Stimulated activated CD8-positive, alpha-beta memory T cell treated with anti-CD3 and anti-CD28 coated beads, Interleukin-4, amount 100 ng/mL, for 4 hours (primary cell): ENCODE measurements around the gene SEC11A.
A peak's percentile ranks its signal among the peaks of the same experiment; 100 is the strongest.

Experiments used
- DNase-seq, 2 donors: peaks; one replicate each; pipeline ENCODE4 v3.0.0-alpha.2; 2020; ENCODE audit warnings: low read depth in 2 of 2, low spot score in 1 of 2

The SEC11A gene

DNA sequence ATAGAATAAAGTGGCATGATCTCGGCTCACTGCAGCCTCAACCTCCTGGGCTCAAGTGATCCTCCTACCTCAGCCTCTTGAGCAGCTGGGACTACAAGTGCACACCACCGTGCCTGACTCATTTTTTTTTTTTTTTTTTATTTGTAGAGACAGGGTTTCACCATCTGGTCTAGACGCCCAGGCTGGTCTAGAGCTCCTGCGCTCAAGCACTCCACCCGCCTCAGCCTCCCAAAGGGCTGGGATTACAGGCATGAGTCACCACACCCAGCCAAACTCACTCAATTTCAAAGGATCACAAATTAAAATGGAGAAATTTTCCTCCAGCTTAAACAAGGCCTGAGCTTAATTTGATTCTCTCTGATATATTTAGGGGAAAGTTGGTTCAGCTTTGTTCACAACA is 30.6 kb downstream of the SEC11A start:
- no peak for DNase-seq

DNA sequence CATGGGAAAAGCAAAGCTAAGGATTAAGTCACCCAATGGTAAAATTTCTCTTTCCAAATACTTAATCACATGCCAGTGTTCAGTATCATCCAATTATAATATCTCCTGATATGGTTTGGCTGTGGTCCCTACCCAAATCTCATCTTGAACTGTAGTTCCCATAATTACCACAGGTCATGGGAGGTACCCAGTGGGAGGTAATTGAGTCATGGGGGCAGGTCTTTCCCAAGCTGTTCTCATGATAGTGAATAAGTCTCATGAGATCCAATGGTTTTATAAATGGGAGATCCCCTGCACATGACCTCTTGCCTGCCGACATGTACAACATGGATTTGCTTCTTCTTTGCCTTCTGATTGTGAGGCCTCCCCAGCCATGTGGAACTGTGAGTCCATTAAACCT is 31.8 kb downstream of the SEC11A start:
- no peak for DNase-seq

- no peak for DNase-seq
Observed at GRCh38 chr15:84681831-84682230, 34.1 kb downstream of the SEC11A start.

GRCh38 chr15:84671211-84671610 is 44.7 kb downstream of the SEC11A start:
- DNase-seq = no peak

DNA sequence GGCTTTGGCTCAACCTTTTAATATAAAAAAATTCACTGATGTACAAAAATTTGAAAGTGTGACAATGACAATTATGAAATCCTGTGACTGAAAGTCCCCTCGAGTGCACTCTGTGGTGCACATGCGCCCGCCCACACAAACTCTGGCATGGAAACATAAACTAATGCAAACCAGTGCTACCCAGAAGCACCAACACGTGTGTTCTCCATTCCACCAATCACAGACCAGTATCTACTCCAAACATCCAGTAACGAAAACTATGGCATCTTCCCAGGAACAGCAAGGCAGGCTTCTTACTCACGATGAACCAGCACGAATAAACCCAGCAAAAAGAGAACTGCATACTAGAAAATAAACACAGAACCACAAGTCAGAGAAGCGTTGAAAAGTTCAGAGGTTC is 46.2 kb downstream of the SEC11A start:
- DNase-seq = no peak

DNA sequence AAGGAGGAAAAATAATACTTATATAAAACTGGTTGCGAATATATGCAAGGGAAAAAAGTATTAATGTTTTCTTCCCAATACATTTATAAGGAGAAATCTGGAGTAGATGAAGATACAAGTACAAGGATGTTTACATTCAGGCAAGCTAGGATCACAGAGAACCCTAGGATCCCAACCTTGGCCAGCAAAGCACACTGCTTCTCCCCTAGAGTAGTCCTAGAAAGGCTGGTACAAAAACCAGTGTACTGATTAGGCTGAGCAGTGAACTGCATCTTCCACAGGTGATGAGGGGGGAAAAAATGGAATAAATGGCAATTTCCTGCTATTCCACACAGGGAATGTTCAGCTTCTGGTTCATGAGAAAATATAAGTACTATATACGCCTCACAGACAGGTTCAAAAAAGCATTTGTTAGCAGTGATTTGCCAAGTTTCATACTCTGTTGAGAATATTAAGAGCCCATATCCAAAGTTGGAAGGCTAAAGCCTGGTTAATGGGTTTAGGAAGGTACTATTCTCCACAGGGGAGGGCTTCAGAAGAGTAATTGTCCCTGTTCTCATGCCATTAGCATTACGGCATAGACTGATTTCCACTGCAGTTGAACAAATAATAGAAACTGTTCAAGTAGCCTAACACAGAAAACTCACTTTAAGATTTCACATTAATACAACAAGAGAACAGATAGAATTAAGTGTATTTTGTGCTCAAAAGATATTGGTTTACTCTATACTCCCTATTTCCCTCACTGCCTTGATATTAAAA is 47.5 kb downstream of the SEC11A start:
- no peak for DNase-seq

DNA sequence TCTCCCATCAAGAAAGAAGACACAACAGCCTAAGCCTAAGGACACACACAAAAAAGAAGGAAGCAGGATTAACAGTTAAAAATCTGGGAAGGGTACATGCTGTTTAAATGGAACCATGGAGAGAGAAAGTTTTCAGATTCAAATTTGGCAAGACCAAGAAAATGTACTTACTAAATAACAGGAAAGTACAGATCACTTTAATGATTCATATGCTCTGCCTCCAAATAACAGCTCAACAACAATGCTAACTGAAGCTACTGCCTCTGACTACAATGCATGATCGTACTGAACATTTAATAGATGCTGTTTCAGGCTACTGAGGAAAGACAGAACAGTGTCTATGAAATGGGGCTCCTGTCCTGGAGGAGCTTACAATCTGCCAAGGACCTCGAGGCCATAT is 49.6 kb downstream of the SEC11A start:
- DNase-seq = no peak

- DNase-seq = no peak
Observed at GRCh38 chr15:84661001-84661400, 54.9 kb downstream of the SEC11A start.

GRCh38 chr15:84659904-84660781 is 55.8 kb downstream of the SEC11A start:
- DNase-seq = no peak

DNA sequence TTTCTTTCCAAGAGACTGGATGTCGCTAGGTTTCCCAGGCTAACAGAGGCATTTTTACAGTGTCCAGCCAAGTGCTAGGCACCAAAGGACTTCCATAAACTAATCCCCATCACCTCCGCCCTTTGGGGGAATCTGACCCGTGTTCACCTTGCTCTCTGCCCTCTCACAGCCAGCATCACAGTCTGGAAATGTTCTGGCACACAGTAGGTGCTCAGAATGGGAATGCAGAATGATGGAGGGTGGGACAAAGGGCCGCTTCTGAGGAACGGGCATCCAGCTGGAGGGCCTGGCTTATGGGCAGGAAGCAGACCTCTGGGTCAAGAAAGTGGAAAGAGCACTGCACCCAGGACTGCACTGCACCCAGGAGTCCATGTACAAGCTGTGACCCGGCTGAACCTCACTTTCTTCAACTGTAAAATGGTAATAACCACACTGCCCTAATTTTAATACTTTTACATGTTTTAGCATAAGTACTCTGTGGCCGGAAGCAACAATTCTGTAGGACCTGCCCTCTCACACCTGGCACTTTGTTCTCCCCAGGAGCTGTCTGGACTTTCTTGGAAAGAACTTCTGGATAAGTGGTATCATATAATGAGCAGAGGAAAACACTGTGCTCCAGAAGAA is 57.0 kb downstream of the SEC11A start:
- DNase-seq = no peak

GRCh38 chr15:84658080-84658787 is 57.7 kb downstream of the SEC11A start, which contains the start of gene NMB:
Gene NMB (minus strand): TSS chr15:84658199. CDS start chr15:84658152, 47 bp downstream.
- DNase-seq = peak; percentile 43 to 73

- no peak for DNase-seq
Observed at GRCh38 chr15:84657748-84658079, 58.2 kb downstream of the SEC11A start.

GRCh38 chr15:84656972-84657371 is 59.0 kb downstream of the SEC11A start:
- DNase-seq = no peak

GRCh38 chr15:84654689-84655453 is 61.1 kb downstream of the SEC11A start:
- peak; percentile 55 to 62 for DNase-seq

DNA sequence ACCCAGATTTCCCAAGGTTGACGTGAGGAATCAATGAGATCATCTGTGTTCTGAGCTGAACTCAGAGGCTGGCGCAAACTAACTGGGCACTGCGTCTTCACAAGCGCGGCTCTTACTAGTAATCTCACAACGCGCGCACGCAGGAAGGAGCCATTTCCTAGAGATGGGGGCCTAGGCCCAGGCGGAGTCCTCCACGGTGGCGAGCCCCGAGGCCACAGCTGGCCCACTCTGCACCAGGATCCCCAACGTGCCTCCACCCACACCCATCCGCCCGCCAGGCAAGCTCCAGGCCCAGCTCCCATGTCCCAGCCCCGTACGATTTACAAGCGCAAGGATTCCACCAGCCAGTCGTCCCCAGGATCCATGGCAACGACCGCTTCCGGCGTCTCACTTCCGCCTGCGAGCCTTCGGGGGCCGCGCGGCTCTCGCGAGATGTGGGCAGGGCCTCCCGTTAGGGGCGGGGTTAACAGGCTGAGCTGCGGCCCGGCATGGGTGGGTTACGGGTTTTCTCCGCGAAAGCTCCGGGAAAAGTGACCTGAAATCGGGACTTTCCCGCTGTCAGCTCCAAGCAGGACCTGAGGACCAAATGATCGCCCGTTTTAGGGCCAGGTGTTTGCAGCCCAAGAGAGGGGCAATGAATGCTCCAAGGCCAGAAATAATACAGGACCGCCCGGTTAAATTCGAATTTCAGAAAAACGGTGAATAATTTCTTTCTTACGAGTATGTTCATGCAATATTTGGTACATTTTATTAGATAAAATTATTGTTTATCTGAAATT is 61.8 kb downstream of the SEC11A start, which contains the start of gene WDR73:
Gene WDR73 (minus strand): TSS at position 374 of the 779 bp plus-strand sequence. CDS start 9 bp downstream, at position 365.
- DNase-seq = peak; percentile 92 to 97

GRCh38 chr15:84653584-84653909 is 62.4 kb downstream of the SEC11A start:
- DNase-seq = no peak

- no peak for DNase-seq
Observed at GRCh38 chr15:84649706-84650105, 66.2 kb downstream of the SEC11A start.

DNA sequence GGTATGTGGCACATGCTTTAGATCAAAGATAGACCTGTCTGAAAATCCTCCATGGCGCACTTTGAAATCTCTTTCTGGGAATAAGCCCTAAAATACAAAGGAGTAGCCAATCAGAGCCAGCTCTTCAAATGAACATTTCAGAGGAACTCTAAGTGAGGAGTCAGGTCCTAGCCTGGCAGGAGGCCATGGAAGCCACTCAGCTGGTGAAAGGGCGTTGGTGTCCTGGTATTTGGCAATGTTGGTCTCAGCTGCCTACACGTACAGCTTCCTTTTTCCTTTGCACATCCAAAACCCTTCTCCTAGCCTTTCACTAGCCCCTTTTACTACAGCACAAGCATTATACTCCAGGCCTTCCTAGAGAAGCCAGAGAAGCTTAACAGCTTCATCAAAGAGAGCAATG is 67.4 kb downstream of the SEC11A start:
- no peak for DNase-seq

DNA sequence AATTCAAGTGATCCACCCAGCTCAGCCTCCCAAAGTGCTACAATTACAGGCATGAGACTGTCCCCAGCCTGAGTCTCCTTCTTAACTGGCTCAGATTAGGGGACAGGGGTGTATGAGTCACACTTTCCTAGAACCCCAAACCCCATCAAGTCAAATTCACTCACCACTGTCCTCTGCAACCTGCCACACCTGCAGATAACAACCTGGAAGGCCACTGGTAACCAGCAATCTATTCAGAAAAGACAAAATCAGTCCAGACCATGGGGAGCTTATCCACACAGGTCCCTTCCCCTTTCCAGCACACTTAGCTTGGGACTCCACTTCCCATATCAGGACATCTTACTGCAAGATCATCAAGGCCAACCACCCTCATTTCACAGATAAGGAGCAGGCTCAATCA is 68.2 kb downstream of the SEC11A start:
- DNase-seq = no peak

DNA sequence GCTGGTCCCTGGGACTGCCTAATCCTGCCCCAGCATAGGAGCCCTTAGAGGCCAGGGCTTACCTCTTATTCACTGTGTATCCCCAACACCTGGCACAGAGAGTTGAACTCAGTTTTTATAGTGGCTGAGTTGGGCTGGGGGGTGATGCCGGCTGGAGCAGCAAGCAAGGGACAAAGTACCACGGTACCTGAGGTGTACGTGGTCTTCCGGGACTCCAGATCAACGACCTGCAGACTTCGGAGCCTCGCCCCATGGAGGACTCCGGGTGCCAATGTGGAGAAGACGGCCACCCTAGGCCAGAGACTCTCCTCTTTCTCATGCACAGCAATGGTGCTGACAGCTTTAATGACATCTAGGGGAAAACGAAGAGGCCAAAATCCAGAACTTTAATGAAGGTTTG is 69.9 kb downstream of the SEC11A start:
- no peak for DNase-seq
